ENCODE measurements around the gene CTBP1.
A peak's percentile ranks its signal among the peaks of the same experiment; 100 is the strongest.

Gene CTBP1

GRCh38 chr4:1222036-1222789 is 26.7 kb downstream of the CTBP1 start:
- no peak for DNase-seq

GRCh38 chr4:1221155-1221870 is 27.6 kb downstream of the CTBP1 start:
- DNase-seq = no peak

GRCh38 chr4:1220566-1220965 is 28.4 kb downstream of the CTBP1 start:
- no peak for DNase-seq

- no peak for DNase-seq
Observed at GRCh38 chr4:1219566-1219950, 29.4 kb downstream of the CTBP1 start.

GRCh38 chr4:1218634-1219565 is 30.0 kb downstream of the CTBP1 start:
- DNase-seq = no peak

- DNase-seq = no peak
Observed at GRCh38 chr4:1217366-1217765, 31.6 kb downstream of the CTBP1 start.

GRCh38 chr4:1216869-1217294 is 32.0 kb downstream of the CTBP1 start:
- DNase-seq = peak; percentile 82

- no peak for DNase-seq
Observed at GRCh38 chr4:1216076-1216614, 32.8 kb downstream of the CTBP1 start.

GRCh38 chr4:1215141-1216075 is 33.5 kb downstream of the CTBP1 start:
- DNase-seq = no peak

- no peak for DNase-seq
Observed at GRCh38 chr4:1214101-1215095, 34.5 kb downstream of the CTBP1 start.

- DNase-seq = no peak
Observed at GRCh38 chr4:1213336-1213995, 35.5 kb downstream of the CTBP1 start.

- DNase-seq = no peak
Observed at GRCh38 chr4:1212546-1213335, 36.2 kb downstream of the CTBP1 start.

GRCh38 chr4:1211891-1212545 is 36.9 kb downstream of the CTBP1 start:
- no peak for DNase-seq

- DNase-seq = no peak
Observed at GRCh38 chr4:1211371-1211770, 37.6 kb downstream of the CTBP1 start.

- DNase-seq = no peak
Observed at GRCh38 chr4:1210971-1211370, 38.0 kb downstream of the CTBP1 start.

GRCh38 chr4:1210241-1210841 is 38.6 kb downstream of the CTBP1 start:
- no peak for DNase-seq

GRCh38 chr4:1209821-1210220 is 39.1 kb downstream of the CTBP1 start:
- DNase-seq = no peak

All from activated CD4-positive, alpha-beta T cell treated with anti-CD3 and anti-CD28 coated beads, Interleukin-2, Interleukin-6, amounts not matched to agents 100 ng/mL and 50 ng/mL, durations not matched to agents 16 hours and 8 hours (primary cell).